Measurements from ENCODE around the gene MAPKAP1. TPM values are rescaled to one million over a fixed set of nuclear protein-coding genes. Genes with fewer than 3 reads are reported as not detected.

MAPKAP1 gene
- total RNA-seq, 1 donor from 2014 or later = 56.6 TPM

DNA sequence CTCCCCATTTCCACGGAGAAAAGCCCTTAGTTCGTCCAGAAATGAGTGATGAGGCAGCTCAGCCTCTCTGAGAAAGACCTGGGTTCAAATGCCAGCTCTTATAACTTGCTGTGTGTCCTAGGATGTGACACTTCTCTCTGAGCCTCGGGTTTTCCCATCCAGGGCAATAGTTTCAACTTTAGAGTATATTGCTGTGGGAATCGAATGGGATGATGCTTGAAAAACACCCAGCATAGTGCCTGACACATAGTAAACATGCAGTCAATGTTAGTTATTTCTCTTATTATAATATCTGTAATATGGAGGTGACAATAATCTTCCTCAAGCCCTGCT lies 430 bp upstream of the MAPKAP1 start:
- H3F3A ChIP-seq (ENCODE audit: low read depth) = no peaks in the 10 kb centered on the region
- H3K27me3 Mint-ChIP-seq (ENCODE audit: insufficient read depth, low read depth) = peaks cover 6% of the 10 kb centered on the region
- H3K36me3 ChIP-seq = no peaks in the 10 kb centered on the region
- H3K27ac ChIP-seq = no peak overlapping the region
- H3K9me3 Mint-ChIP-seq = no peaks in the 10 kb centered on the region
- peaks cover 15% of the 10 kb centered on the region for H3K4me1 Mint-ChIP-seq
- peaks cover 3% of the 10 kb centered on the region for H3K36me3 Mint-ChIP-seq
- H3K79me2 ChIP-seq (ENCODE audit: low read depth) = peaks cover 42% of the 10 kb centered on the region
- H3K4me3 Mint-ChIP-seq = peak overlapping the region; percentile 91
- H2AFZ ChIP-seq (replicated peaks) = peak overlapping the region; percentile 80
- no peaks in the 10 kb centered on the region for H3K27me3 ChIP-seq
- peak overlapping the region; percentile 85 for H3K4me3 ChIP-seq
- peak overlapping the region; percentile 90 for H3K4me2 ChIP-seq
- H3K27ac Mint-ChIP-seq = peak overlapping the region; percentile 82
- H3K9me3 ChIP-seq (ENCODE audit: low read depth) = no peaks in the 10 kb centered on the region
- peaks cover 4% of the 10 kb centered on the region for H3K4me1 ChIP-seq
- DNase-seq (ENCODE audit: low spot score) = no peak
- peaks cover 3% of the 10 kb centered on the region for H4K20me1 ChIP-seq (ENCODE audit: low read depth)
- H3K9ac ChIP-seq = no peak overlapping the region
- TF ChIP-seq EZH2 (IDR thresholded peaks at IDR 0.05) = no peak
- TF ChIP-seq, protein P1, sequence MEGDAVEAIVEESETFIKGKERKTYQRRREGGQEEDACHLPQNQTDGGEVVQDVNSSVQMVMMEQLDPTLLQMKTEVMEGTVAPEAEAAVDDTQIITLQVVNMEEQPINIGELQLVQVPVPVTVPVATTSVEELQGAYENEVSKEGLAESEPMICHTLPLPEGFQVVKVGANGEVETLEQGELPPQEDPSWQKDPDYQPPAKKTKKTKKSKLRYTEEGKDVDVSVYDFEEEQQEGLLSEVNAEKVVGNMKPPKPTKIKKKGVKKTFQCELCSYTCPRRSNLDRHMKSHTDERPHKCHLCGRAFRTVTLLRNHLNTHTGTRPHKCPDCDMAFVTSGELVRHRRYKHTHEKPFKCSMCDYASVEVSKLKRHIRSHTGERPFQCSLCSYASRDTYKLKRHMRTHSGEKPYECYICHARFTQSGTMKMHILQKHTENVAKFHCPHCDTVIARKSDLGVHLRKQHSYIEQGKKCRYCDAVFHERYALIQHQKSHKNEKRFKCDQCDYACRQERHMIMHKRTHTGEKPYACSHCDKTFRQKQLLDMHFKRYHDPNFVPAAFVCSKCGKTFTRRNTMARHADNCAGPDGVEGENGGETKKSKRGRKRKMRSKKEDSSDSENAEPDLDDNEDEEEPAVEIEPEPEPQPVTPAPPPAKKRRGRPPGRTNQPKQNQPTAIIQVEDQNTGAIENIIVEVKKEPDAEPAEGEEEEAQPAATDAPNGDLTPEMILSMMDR (IDR thresholded peaks at IDR 0.05) = no peak
- no peak for TF ChIP-seq EZH2phosphoT487 (IDR thresholded peaks at IDR 0.05)

DNA sequence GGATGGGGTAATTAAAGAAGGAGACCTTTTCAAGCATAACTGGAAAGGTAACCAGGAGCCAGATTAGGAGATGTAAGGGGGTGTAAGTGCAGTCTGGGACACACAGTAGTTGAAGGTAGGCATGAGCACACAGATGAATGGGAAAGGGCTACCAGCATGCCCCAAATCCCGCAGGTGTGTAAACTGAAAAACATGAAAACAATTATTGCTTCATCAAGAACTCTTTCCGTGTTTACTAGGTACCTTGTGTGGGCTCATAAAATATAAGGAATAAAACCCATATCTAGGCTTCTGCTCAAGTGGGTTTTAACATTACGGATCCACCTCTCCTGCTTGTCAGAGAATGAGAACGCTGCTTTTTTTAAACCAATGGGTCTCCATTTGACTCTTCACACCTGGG lies 1.1 kb downstream of the MAPKAP1 start:
- H3K4me1 Mint-ChIP-seq = peaks cover 23% of the 10 kb centered on the region
- Histone ChIP-seq H3K27me3 (no peaks in the 10 kb centered on the region), H3F3A (ENCODE audit: low read depth) (no peaks in the 10 kb centered on the region), H3K36me3 (peaks cover 3% of the 10 kb centered on the region), H3K4me3 (peak overlapping the region; percentile 85), H4K20me1 (ENCODE audit: low read depth) (peaks cover 11% of the 10 kb centered on the region), H3K4me1 (peaks cover 9% of the 10 kb centered on the region), H3K27ac (no peak overlapping the region), H3K79me2 (ENCODE audit: low read depth) (peaks cover 58% of the 10 kb centered on the region), H3K9ac (peak overlapping the region; percentile 64), H3K4me2 (peak overlapping the region; percentile 90), H3K9me3 (ENCODE audit: low read depth) (no peaks in the 10 kb centered on the region), H2AFZ (replicated peaks) (no peak overlapping the region)
- DNase-seq (ENCODE audit: low spot score) = no peak
- no peaks in the 10 kb centered on the region for H3K9me3 Mint-ChIP-seq
- peaks cover 4% of the 10 kb centered on the region for H3K27me3 Mint-ChIP-seq (ENCODE audit: insufficient read depth, low read depth)
- TF ChIP-seq EZH2phosphoT487 (IDR thresholded peaks at IDR 0.05) (no peak), EZH2 (IDR thresholded peaks at IDR 0.05) (no peak)
- TF ChIP-seq, protein P1 (IDR thresholded peaks at IDR 0.05) = no peak
- peaks cover 3% of the 10 kb centered on the region for H3K36me3 Mint-ChIP-seq
- H3K27ac Mint-ChIP-seq = no peak overlapping the region
- H3K4me3 Mint-ChIP-seq = peak overlapping the region; percentile 91

DNA sequence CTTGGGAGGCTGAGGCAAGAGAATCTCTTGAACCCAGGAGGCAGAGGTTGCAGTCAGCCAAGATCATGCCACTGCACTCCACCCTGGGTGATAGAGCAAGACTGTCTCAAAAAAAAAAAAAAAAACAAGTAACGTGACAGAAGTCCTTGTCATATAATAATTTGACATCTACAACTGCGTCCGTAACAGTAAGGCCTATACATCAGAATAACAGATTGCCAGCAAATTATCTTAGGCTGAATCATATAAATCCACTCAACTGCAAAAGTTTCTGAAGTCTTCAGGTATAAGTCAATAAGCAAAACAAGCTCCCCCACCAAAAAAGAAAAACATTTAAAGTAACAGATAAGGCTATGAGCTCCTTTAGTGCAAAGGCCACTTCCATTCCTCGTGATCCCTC lies 3.3 kb downstream of the MAPKAP1 start:
- Mint-ChIP-seq H3K4me1 (peaks cover 26% of the 10 kb centered on the region), H3K4me3 (no peak overlapping the region), H3K27ac (no peak overlapping the region), H3K9me3 (no peaks in the 10 kb centered on the region), H3K27me3 (ENCODE audit: insufficient read depth, low read depth) (no peaks in the 10 kb centered on the region), H3K36me3 (peaks cover 3% of the 10 kb centered on the region)
- Histone ChIP-seq H3K27me3 (no peaks in the 10 kb centered on the region), H3K9me3 (ENCODE audit: low read depth) (no peaks in the 10 kb centered on the region), H3K9ac (no peak overlapping the region), H3K79me2 (ENCODE audit: low read depth) (peaks cover 79% of the 10 kb centered on the region), H3K36me3 (peaks cover 3% of the 10 kb centered on the region), H3K4me2 (no peak overlapping the region), H3F3A (ENCODE audit: low read depth) (no peaks in the 10 kb centered on the region), H2AFZ (replicated peaks) (no peak overlapping the region), H4K20me1 (ENCODE audit: low read depth) (peaks cover 24% of the 10 kb centered on the region), H3K4me1 (peaks cover 10% of the 10 kb centered on the region), H3K27ac (no peak overlapping the region), H3K4me3 (no peak overlapping the region)
- DNase-seq (ENCODE audit: low spot score) = no peak
- TF ChIP-seq EZH2 (IDR thresholded peaks at IDR 0.05) (no peak), EZH2phosphoT487 (IDR thresholded peaks at IDR 0.05) (no peak)
- TF ChIP-seq, protein P1 (IDR thresholded peaks at IDR 0.05) = no peak
